ENCODE data around the gene TMA7B. TPM values are rescaled to one million over a fixed set of nuclear protein-coding genes. Genes with fewer than 3 reads are reported as not detected.

Gene TMA7B
- total RNA-seq, 4 donors from 2014 or later: not detected

GRCh38 chr22:39923696-39924095, 36.5 kb upstream of the TMA7B start:
- 41 to 65% methylated on average over 5 of the region's 5 CpGs for WGBS, 2 donors
- Histone ChIP-seq H3K9me3 (no peaks in the 10 kb centered on the region), H3K4me3 (no peak overlapping the region), H3K4me1 (peaks cover 0 to 4% (median 3%) of the 10 kb centered on the region in 4 donors), H3K27ac (no peak overlapping the region), H3K27me3 (peaks cover 0 to 6% of the 10 kb centered on the region in 2 donors), H3K36me3 (no peaks in the 10 kb centered on the region)
- no peak for DNase-seq (ENCODE audit: low spot score in 2 of 2)
- TF ChIP-seq EP300 (IDR thresholded peaks at IDR 0.05) (no peak), POLR2A (IDR thresholded peaks at IDR 0.05) (no peak), CTCF (IDR thresholded peaks at IDR 0.05) (no peak)

GRCh38 chr22:39924286-39924685, 35.9 kb upstream of the TMA7B start:
- WGBS, 2 donors: 90 to 91% methylated on average over 18 of the region's 18 CpGs
- DNase-seq (ENCODE audit: low spot score in 2 of 2): no peak

GRCh38 chr22:39925273-39925672, 34.9 kb upstream of the TMA7B start:
- Histone ChIP-seq H3K4me3 (no peak overlapping the region), H3K9me3 (no peaks in the 10 kb centered on the region), H3K27me3 (peaks cover 0 to 6% of the 10 kb centered on the region in 2 donors), H3K27ac (no peak overlapping the region), H3K36me3 (no peaks in the 10 kb centered on the region), H3K4me1 (no peaks in the 10 kb centered on the region)
- TF ChIP-seq POLR2A (IDR thresholded peaks at IDR 0.05) (no peak), CTCF (IDR thresholded peaks at IDR 0.05) (no peak), EP300 (IDR thresholded peaks at IDR 0.05) (no peak)
- no peak for DNase-seq (ENCODE audit: low spot score in 2 of 2)
- WGBS, 2 donors: 87 to 95% methylated on average over 2 of the region's 2 CpGs

More at GRCh38 chr22:39924286-39924685, 35.9 kb upstream of the TMA7B start:
- H3K4me3 ChIP-seq: no peak overlapping the region
- TF ChIP-seq EP300 (IDR thresholded peaks at IDR 0.05) (no peak), POLR2A (IDR thresholded peaks at IDR 0.05) (no peak), CTCF (IDR thresholded peaks at IDR 0.05) (no peak)
- H3K27ac ChIP-seq: no peak overlapping the region
- no peaks in the 10 kb centered on the region for H3K4me1 ChIP-seq
- peaks cover 0 to 6% of the 10 kb centered on the region in 2 donors for H3K27me3 ChIP-seq
- H3K36me3 ChIP-seq: no peaks in the 10 kb centered on the region
- H3K9me3 ChIP-seq: no peaks in the 10 kb centered on the region

- TF ChIP-seq CTCF (IDR thresholded peaks at IDR 0.05) (no peak), EP300 (IDR thresholded peaks at IDR 0.05) (no peak), POLR2A (IDR thresholded peaks at IDR 0.05) (no peak)
- no peak overlapping the region for H3K4me3 ChIP-seq
- no peak overlapping the region for H3K27ac ChIP-seq
- H3K4me1 ChIP-seq: no peaks in the 10 kb centered on the region
- H3K27me3 ChIP-seq: peaks cover 0 to 6% of the 10 kb centered on the region in 2 donors
- no peaks in the 10 kb centered on the region for H3K9me3 ChIP-seq
- DNase-seq (ENCODE audit: low spot score in 2 of 2): no peak
- WGBS, 2 donors: 61 to 65% methylated on average over 8 of the region's 8 CpGs
- no peaks in the 10 kb centered on the region for H3K36me3 ChIP-seq
These were observed 34.1 kb upstream of the TMA7B start for GRCh38 chr22:39925909-39926679.

GRCh38 chr22:39926753-39927152, 33.4 kb upstream of the TMA7B start:
- no peaks in the 10 kb centered on the region for H3K9me3 ChIP-seq
- TF ChIP-seq POLR2A (IDR thresholded peaks at IDR 0.05) (no peak), CTCF (IDR thresholded peaks at IDR 0.05) (no peak), EP300 (IDR thresholded peaks at IDR 0.05) (no peak)
- 81 to 84% methylated on average over 5 of the region's 5 CpGs for WGBS, 2 donors
- no peak overlapping the region for H3K4me3 ChIP-seq
- peaks cover 0 to 6% of the 10 kb centered on the region in 2 donors for H3K27me3 ChIP-seq
- no peaks in the 10 kb centered on the region for H3K36me3 ChIP-seq
- no peak for DNase-seq (ENCODE audit: low spot score in 2 of 2)
- no peak overlapping the region for H3K27ac ChIP-seq
- H3K4me1 ChIP-seq: no peaks in the 10 kb centered on the region

All from tibial nerve (tissue), 4 donors.